GM21360 (cell line): ENCODE data around the gene SLC30A2.

ENCODE experiments used
- ATAC-seq: cut with Tn5 transposase; IDR thresholded peaks from one replicate; pipeline ENCODE4 v1.9.1; 2021; ENCODE audit warnings: mild to moderate bottlenecking, moderate library complexity; ENCODE audit not compliant: unreplicated experiment

The SLC30A2 gene

GRCh38 chr1:26041978-26042377 is 3.9 kb downstream of the SLC30A2 start:
- ATAC-seq: no peak

- ATAC-seq: no peak
Observed at GRCh38 chr1:26041401-26041800, 4.5 kb downstream of the SLC30A2 start.

- no peak for ATAC-seq
Observed at GRCh38 chr1:26038904-26039303, 7.0 kb downstream of the SLC30A2 start.

GRCh38 chr1:26038477-26038876 is 7.4 kb downstream of the SLC30A2 start:
- no peak for ATAC-seq

GRCh38 chr1:26037904-26038303 is 8.0 kb downstream of the SLC30A2 start:
- no peak for ATAC-seq

GRCh38 chr1:26036756-26037281 is 9.1 kb downstream of the SLC30A2 start:
- ATAC-seq: no peak

- peak; percentile 49 for ATAC-seq
Observed at GRCh38 chr1:26035959-26036755, 9.8 kb downstream of the SLC30A2 start.

- peak; percentile 85 for ATAC-seq
Observed at GRCh38 chr1:26035203-26035958, 10.5 kb downstream of the SLC30A2 start.

- ATAC-seq: no peak
Observed at GRCh38 chr1:26034504-26035202, 11.3 kb downstream of the SLC30A2 start.

- no peak for ATAC-seq
Observed at GRCh38 chr1:26032656-26033357, 13.1 kb downstream of the SLC30A2 start.

- ATAC-seq: no peak
Observed at GRCh38 chr1:26031611-26032220, 14.2 kb downstream of the SLC30A2 start.

GRCh38 chr1:26031196-26031595 is 14.7 kb downstream of the SLC30A2 start:
- no peak for ATAC-seq

GRCh38 chr1:26029864-26030481 is 15.9 kb downstream of the SLC30A2 start:
- ATAC-seq: no peak

- no peak for ATAC-seq
Observed at GRCh38 chr1:26029054-26029863, 16.7 kb downstream of the SLC30A2 start.

- ATAC-seq: no peak
Observed at GRCh38 chr1:26028490-26028980, 17.4 kb downstream of the SLC30A2 start.

- no peak for ATAC-seq
Observed at GRCh38 chr1:26027716-26028489, 18.0 kb downstream of the SLC30A2 start.

- no peak for ATAC-seq
Observed at GRCh38 chr1:26025517-26025916, 20.4 kb downstream of the SLC30A2 start.

GRCh38 chr1:26025060-26025459 is 20.9 kb downstream of the SLC30A2 start:
- no peak for ATAC-seq
